Ovary (tissue), 3 donors: ENCODE measurements around the gene RASGEF1C.

Source experiments
- EP300 ChIP-seq: sonication (generic); formaldehyde crosslinking; IDR thresholded peaks from one replicate; pipeline ENCODE4 v1.6.1; 2017; ENCODE audit warnings: antibody characterized with exemption
- POLR2A ChIP-seq: fragments of 450-650 bp; IDR thresholded peaks from one replicate; pipeline ENCODE4 v1.6.1; 2017; ENCODE audit warnings: antibody characterized with exemption, mild to moderate bottlenecking, moderate library complexity
- TF ChIP-seq, protein P1 (sequence below), 3 donors: fragments of 450-650 bp in 2 of 3; fragments of 200-600 bp in 1 of 3; IDR thresholded peaks; one replicate each; pipeline versions ENCODE4 v1.5.1 to v1.8.0; 2016 to 2022; ENCODE audit warnings: antibody characterized with exemption in 3 of 3, mild to moderate bottlenecking in 1 of 3
- donor health status: DM: no; HTN: no; CAD: no.

DNA sequence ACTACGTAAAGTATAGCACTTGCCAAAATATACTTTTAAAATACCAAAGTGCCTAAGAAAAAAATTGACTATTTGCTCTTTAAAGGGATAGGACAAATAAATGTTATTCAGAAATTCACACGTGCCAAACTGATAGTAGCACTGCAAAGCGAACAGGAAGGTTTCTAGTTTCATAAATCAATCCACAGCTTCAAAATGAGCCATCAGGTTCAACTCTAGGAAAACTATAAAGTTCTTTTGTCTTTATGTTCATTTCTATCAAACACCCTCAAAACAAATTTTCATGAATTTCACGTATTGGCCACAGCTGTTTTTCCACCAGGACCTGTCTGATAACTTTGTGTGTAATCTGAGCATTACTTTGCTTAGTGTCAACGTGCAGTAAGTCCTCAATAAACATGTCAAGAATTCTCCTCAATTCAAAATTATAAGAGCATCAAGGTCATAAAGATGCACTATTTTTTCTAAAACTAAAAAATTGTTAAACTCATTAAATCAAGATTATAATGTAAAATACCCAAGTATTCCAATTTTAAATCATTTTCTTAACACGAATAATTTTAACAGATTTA, 140.4 kb downstream of the RASGEF1C start:
- TF ChIP-seq POLR2A = no peak
- TF ChIP-seq, protein P1, sequence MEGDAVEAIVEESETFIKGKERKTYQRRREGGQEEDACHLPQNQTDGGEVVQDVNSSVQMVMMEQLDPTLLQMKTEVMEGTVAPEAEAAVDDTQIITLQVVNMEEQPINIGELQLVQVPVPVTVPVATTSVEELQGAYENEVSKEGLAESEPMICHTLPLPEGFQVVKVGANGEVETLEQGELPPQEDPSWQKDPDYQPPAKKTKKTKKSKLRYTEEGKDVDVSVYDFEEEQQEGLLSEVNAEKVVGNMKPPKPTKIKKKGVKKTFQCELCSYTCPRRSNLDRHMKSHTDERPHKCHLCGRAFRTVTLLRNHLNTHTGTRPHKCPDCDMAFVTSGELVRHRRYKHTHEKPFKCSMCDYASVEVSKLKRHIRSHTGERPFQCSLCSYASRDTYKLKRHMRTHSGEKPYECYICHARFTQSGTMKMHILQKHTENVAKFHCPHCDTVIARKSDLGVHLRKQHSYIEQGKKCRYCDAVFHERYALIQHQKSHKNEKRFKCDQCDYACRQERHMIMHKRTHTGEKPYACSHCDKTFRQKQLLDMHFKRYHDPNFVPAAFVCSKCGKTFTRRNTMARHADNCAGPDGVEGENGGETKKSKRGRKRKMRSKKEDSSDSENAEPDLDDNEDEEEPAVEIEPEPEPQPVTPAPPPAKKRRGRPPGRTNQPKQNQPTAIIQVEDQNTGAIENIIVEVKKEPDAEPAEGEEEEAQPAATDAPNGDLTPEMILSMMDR (IDR thresholded peaks at IDR 0.05) = no peak
- no peak for TF ChIP-seq EP300
